GM10248 (cell line): ENCODE measurements around the gene PADI6.

Source experiments
- CTCF ChIA-PET: fragments of 300-600 bp; sonication (Branson Sonifier 250); formaldehyde crosslinking; extraction: SDS; loops from one replicate; lab custom pipeline; 2021; ENCODE audit warnings: antibody characterized with exemption; lab: Yijun Ruan, JAX
- POLR2A ChIA-PET: fragments of 350-650 bp; sonication (Branson Sonifier 250); formaldehyde crosslinking; extraction: SDS; loops from one replicate; lab custom pipeline; 2020; ENCODE audit warnings: antibody characterized with exemption; lab: Yijun Ruan, JAX
- DNase-seq: peaks from one replicate; pipeline ENCODE4 v3.0.0; 2012; ENCODE audit errors: extremely low spot score
- CTCF ChIP-seq: IDR thresholded peaks from 2 replicates; pipeline ENCODE4 v1.5.1; 2012; ENCODE audit warnings: mild to moderate bottlenecking, low read depth; ENCODE audit errors: extremely low read depth, missing control alignments, control extremely low read depth

The PADI6 gene

GRCh38 chr1:17355898-17356297 is 16.1 kb upstream of the PADI6 start:
- no peak for TF ChIP-seq CTCF
- no peak for DNase-seq
- CTCF ChIA-PET = interaction anchor here (1.4 to 1.7 kb wide), 2 partner anchors 10 to 17 kb away, joined by 3 to 6 read pairs; no protein-coding TSS in a partner anchor
- POLR2A ChIA-PET = no interaction called here

GRCh38 chr1:17356387-17357026 is 15.5 kb upstream of the PADI6 start:
- ChIA-PET CTCF (interaction anchor here (1.4 to 1.7 kb wide), 2 partner anchors 10 to 18 kb away, joined by 3 to 6 read pairs; no protein-coding TSS in a partner anchor), POLR2A (no interaction called here)
- DNase-seq = no peak
- no peak for TF ChIP-seq CTCF

- CTCF ChIA-PET = no interaction called here
- POLR2A ChIA-PET = no interaction called here
- TF ChIP-seq CTCF = no peak
- DNase-seq = no peak
These were observed 13.4 kb upstream of the PADI6 start for GRCh38 chr1:17358557-17358956.

- ChIA-PET POLR2A (no interaction called here), CTCF (no interaction called here)
- no peak for DNase-seq
- no peak for TF ChIP-seq CTCF
These were observed 13.0 kb upstream of the PADI6 start for GRCh38 chr1:17359031-17359430.

GRCh38 chr1:17359808-17360207 is 12.2 kb upstream of the PADI6 start:
- POLR2A ChIA-PET = no interaction called here
- no peak for TF ChIP-seq CTCF
- CTCF ChIA-PET = no interaction called here
- DNase-seq = no peak

GRCh38 chr1:17360272-17360956 is 11.6 kb upstream of the PADI6 start:
- ChIA-PET POLR2A (no interaction called here), CTCF (no interaction called here)
- no peak for TF ChIP-seq CTCF
- no peak for DNase-seq
